ENCODE measurements around the gene TYW3. TPM values are rescaled to one million over a fixed set of nuclear protein-coding genes. Genes with fewer than 3 reads are reported as not detected.

TYW3 gene
- total and polyA plus RNA-seq, 4 donors = 6.2 to 13.1 (median 8.3) TPM

GRCh38 chr1:74773582-74773981 lies 40.6 kb downstream of the TYW3 start:
- H3K9ac ChIP-seq (ENCODE audit: low read depth in 1 of 2, low read length in 2 of 2) = no peak overlapping the region
- WGBS = 87% methylated on average over 2 of the region's 2 CpGs
- H3K36me3 ChIP-seq (ENCODE audit: control insufficient read depth in 4 of 4, insufficient read depth in 3 of 4, low read depth in 1 of 4, low read length in 3 of 4) = no peaks in the 10 kb centered on the region
- peaks cover 0 to 2% (median 0%) of the 10 kb centered on the region in 4 donors for H3K4me1 ChIP-seq (ENCODE audit: control insufficient read depth in 4 of 4, insufficient read depth in 4 of 4, low read length in 3 of 4)
- TF ChIP-seq MAX (IDR thresholded peaks at IDR 0.05) (no peak), RXRA (IDR thresholded peaks at IDR 0.05) (no peak), RAD21 (IDR thresholded peaks at IDR 0.05) (no peak), YY1 (IDR thresholded peaks at IDR 0.05) (no peak), JUND (IDR thresholded peaks at IDR 0.05) (no peak), FOXA1 (IDR thresholded peaks at IDR 0.05) (no peak), GABPA (IDR thresholded peaks at IDR 0.05 in 1 of 2, conservative IDR thresholded peaks at IDR 0.05 in 1 of 2) (no peak), HNF4A (conservative IDR thresholded peaks at IDR 0.05) (no peak), NR2F2 (IDR thresholded peaks at IDR 0.05) (no peak), REST (IDR thresholded peaks at IDR 0.05) (no peak), CTCF (IDR thresholded peaks at IDR 0.05; ENCODE audit: low read depth, low read length, missing input control) (no peak)
- no peak for DNase-seq (ENCODE audit: low spot score)
- no peak overlapping the region for H3K4me3 ChIP-seq (ENCODE audit: low read depth in 1 of 3, low read length in 3 of 3)
- no peaks in the 10 kb centered on the region for H3K27me3 ChIP-seq (ENCODE audit: control insufficient read depth in 4 of 4, insufficient read depth in 4 of 4, low read length in 3 of 4)
- no peak overlapping the region for H3K27ac ChIP-seq (ENCODE audit: low read depth in 1 of 2, low read length in 2 of 2)
- no peaks in the 10 kb centered on the region for H3K9me3 ChIP-seq (ENCODE audit: control insufficient read depth in 4 of 4, low read length in 3 of 4)

GRCh38 chr1:74775735-74776134 lies 42.8 kb downstream of the TYW3 start:
- Histone ChIP-seq H3K27ac (ENCODE audit: low read depth in 1 of 2, low read length in 2 of 2) (no peak overlapping the region), H3K27me3 (ENCODE audit: control insufficient read depth in 4 of 4, insufficient read depth in 4 of 4, low read length in 3 of 4) (no peaks in the 10 kb centered on the region), H3K4me3 (ENCODE audit: low read depth in 1 of 3, low read length in 3 of 3) (no peak overlapping the region), H3K9me3 (ENCODE audit: control insufficient read depth in 4 of 4, low read length in 3 of 4) (no peaks in the 10 kb centered on the region), H3K9ac (ENCODE audit: low read depth in 1 of 2, low read length in 2 of 2) (no peak overlapping the region), H3K36me3 (ENCODE audit: control insufficient read depth in 4 of 4, insufficient read depth in 3 of 4, low read depth in 1 of 4, low read length in 3 of 4) (no peaks in the 10 kb centered on the region), H3K4me1 (ENCODE audit: control insufficient read depth in 4 of 4, insufficient read depth in 4 of 4, low read length in 3 of 4) (peaks cover 0 to 2% (median 0%) of the 10 kb centered on the region in 4 donors)
- WGBS = 93% methylated on average over 2 of the region's 2 CpGs
- DNase-seq (ENCODE audit: low spot score) = no peak
- no peak for TF ChIP-seq REST (IDR thresholded peaks at IDR 0.05)
- no peak for TF ChIP-seq TAF1 (conservative IDR thresholded peaks at IDR 0.05)
- no peak for TF ChIP-seq RXRA (IDR thresholded peaks at IDR 0.05)
- no peak for TF ChIP-seq RAD21 (IDR thresholded peaks at IDR 0.05)
- no peak for TF ChIP-seq HNF4G (IDR thresholded peaks at IDR 0.05)
- no peak for TF ChIP-seq NR2F2 (IDR thresholded peaks at IDR 0.05)
- TF ChIP-seq ATF3 (IDR thresholded peaks at IDR 0.05) = no peak
- no peak for TF ChIP-seq GABPA (IDR thresholded peaks at IDR 0.05 in 1 of 2, conservative IDR thresholded peaks at IDR 0.05 in 1 of 2)
- no peak for TF ChIP-seq FOXA1 (IDR thresholded peaks at IDR 0.05)
- TF ChIP-seq ZBTB33 (IDR thresholded peaks at IDR 0.05) = no peak
- no peak for TF ChIP-seq FOXA2 (IDR thresholded peaks at IDR 0.05)
- no peak for TF ChIP-seq MAX (IDR thresholded peaks at IDR 0.05)
- TF ChIP-seq HNF4A (conservative IDR thresholded peaks at IDR 0.05) = no peak
- no peak for TF ChIP-seq SP1 (IDR thresholded peaks at IDR 0.05)
- no peak for TF ChIP-seq JUND (IDR thresholded peaks at IDR 0.05)

All from liver (tissue), 9 donors.